Measurements from ENCODE around the gene TF. TPM values are rescaled to one million over a fixed set of nuclear protein-coding genes. Genes with fewer than 3 reads are reported as not detected.

The TF gene
- total RNA-seq, 3 donors from 2014 or later = 3.7 to 8.2 (median 7.9) TPM

DNA sequence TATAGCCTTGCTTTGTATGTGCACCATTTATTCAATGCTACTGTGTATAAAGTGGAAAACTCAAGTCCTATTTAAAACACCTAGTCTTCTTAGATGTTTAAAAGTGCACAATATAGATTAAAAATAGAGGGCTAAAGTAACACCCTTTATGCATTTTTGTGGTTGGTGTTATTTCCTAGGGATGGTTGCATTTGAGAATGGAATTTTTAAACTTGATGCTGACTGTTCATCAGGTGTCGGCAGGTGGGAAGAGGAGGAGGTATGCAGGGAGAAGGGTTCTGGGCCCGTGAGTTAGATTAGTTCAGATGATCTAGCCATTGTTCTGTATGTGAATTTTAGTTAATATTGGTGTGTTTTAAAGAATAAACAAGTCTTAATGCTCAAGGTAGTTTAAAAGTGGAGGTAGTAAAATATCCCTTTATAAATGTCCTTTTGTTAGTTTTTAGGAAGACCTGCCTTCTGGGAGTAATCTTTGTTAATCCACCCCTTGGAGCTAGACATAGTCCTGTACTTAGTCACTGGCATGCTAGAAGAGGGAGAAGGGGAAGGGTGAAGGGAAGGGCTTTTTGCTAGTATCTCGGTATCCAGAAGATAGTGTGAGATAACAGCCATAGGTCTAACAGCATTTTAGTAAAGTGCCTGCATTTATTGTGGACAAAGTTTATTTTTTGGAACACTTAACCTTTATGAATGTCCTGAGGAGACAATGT lies 51.4 kb downstream of the TF start:
- Mint-ChIP-seq H3K4me3 (no peak overlapping the region), H3K9me3 (peaks cover 6% of the 10 kb centered on the region), H3K4me1 (ENCODE audit: low read depth) (no peaks in the 10 kb centered on the region), H3K27me3 (ENCODE audit: low read depth) (peaks cover 18% of the 10 kb centered on the region), H3K36me3 (ENCODE audit: insufficient read depth) (peaks cover 1% of the 10 kb centered on the region)
- ATAC-seq (no peak), DNase-seq (no peak)

DNA sequence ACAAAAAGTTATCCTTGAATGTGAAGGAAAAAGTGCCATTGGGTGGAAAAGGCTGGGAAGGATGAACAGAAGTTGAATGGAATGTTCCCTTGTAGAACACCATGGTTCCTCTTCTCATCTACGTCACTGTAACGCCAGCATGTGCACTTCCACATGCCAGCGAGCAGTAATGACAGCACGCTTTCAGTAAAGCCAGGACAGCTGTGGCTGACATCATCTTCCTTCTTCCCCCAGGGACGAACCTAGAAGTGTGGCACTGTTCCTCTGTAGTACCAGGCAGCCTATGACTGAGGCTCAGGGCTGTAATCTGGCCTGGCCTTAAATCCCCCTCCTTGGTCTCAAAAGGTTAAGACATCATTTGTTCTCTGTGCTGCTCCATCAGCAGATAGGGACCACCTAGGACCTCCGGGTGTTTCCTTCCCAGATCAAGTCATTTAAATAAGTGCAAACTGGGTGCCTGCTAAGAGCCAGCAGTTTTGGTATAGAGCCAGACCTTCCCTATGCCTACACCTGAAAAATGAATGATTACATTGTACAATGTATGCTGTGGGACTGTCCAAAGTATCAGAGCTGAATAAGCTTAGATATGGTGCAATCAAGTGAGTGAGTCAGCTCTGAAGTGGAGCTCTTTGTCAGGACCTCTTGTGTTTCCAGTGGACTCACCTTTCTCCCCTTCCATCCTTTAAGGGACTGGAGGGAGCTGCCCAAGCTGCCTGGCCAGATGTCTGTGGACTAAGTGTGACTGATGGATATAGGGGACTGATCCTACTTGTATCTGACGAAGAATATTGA lies 53.8 kb downstream of the TF start:
- Mint-ChIP-seq H3K27me3 (ENCODE audit: low read depth) (peaks cover 18% of the 10 kb centered on the region), H3K4me3 (no peak overlapping the region), H3K4me1 (ENCODE audit: low read depth) (peaks cover 2% of the 10 kb centered on the region), H3K9me3 (no peaks in the 10 kb centered on the region), H3K36me3 (ENCODE audit: insufficient read depth) (peaks cover 1% of the 10 kb centered on the region)
- DNase-seq = no peak
- ATAC-seq = no peak

DNA sequence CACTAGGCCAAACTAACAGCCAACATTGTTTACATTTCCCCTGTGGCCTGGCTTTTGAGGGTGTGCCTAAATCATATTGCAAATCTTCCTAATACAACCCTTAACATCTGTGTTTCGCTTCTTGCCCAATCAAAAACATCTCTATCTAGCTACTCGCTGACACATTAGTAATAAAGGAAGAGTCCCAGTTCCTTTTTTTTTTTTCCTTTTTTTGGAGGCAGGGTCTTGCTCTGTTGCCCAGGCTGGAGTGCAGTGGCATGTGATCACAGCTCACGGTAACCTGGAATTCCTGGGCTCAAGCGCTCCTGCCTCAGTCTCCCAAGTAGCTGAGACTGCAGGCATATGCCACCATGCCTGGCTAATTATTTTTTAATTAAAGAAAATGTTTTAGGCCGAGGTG lies 57.3 kb downstream of the TF start:
- H3K27me3 Mint-ChIP-seq (ENCODE audit: low read depth) = peaks cover 8% of the 10 kb centered on the region
- peaks cover 27% of the 10 kb centered on the region for H3K4me1 Mint-ChIP-seq (ENCODE audit: low read depth)
- no peaks in the 10 kb centered on the region for H3K9me3 Mint-ChIP-seq
- ATAC-seq (no peak), DNase-seq (no peak)
- H3K36me3 Mint-ChIP-seq (ENCODE audit: insufficient read depth) = peaks cover 15% of the 10 kb centered on the region
- H3K4me3 Mint-ChIP-seq = no peak overlapping the region

DNA sequence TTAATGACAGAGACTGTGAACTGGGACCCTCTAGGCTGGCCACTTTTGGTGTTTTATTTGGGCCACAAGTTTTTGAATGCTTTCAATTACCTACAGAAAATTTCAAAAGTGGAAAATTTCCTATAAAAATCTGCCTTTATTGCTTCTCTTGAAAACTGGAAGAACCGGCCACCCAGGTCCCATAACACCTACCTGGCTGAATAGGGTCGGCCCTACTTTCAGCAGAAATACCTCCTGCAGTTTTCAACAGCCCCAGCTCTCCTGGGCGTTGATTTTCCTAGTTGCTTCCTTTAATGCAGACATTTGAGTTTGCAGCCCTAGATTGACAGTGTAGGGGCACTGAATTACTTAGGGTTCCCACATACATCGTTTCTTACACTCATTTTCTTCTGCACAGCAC lies 58.7 kb downstream of the TF start:
- H3K36me3 Mint-ChIP-seq (ENCODE audit: insufficient read depth) = peaks cover 21% of the 10 kb centered on the region

DNA sequence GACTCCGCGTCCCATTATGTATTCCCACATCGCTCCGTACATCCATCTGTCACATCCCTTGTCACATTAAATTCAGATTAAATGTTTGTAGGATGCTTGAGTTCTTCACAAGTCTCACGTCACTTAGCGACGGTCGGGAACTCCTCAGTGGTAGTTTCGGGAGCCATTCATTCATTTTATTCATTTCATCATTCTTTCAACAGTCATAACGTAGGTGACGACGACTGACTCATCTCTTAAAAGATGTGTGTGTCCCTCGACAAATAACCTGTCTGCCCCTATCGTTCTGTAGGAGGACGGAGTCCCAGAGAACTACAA lies 59.1 kb downstream of the TF start:
- no peak for DNase-seq
- peak overlapping the region; percentile 98 for H3K4me3 Mint-ChIP-seq
- H3K9me3 Mint-ChIP-seq = no peaks in the 10 kb centered on the region
- H3K27me3 Mint-ChIP-seq (ENCODE audit: low read depth) = peaks cover 6% of the 10 kb centered on the region
- no peak for ATAC-seq
- peaks cover 31% of the 10 kb centered on the region for H3K4me1 Mint-ChIP-seq (ENCODE audit: low read depth)
- peaks cover 24% of the 10 kb centered on the region for H3K36me3 Mint-ChIP-seq (ENCODE audit: insufficient read depth)

More for the DNA sequence above, 58.7 kb downstream of the TF start:
- DNase-seq = no peak
- peaks cover 8% of the 10 kb centered on the region for H3K27me3 Mint-ChIP-seq (ENCODE audit: low read depth)
- no peaks in the 10 kb centered on the region for H3K9me3 Mint-ChIP-seq
- ATAC-seq = no peak
- peaks cover 28% of the 10 kb centered on the region for H3K4me1 Mint-ChIP-seq (ENCODE audit: low read depth)
- H3K4me3 Mint-ChIP-seq = peak overlapping the region; percentile 98

DNA sequence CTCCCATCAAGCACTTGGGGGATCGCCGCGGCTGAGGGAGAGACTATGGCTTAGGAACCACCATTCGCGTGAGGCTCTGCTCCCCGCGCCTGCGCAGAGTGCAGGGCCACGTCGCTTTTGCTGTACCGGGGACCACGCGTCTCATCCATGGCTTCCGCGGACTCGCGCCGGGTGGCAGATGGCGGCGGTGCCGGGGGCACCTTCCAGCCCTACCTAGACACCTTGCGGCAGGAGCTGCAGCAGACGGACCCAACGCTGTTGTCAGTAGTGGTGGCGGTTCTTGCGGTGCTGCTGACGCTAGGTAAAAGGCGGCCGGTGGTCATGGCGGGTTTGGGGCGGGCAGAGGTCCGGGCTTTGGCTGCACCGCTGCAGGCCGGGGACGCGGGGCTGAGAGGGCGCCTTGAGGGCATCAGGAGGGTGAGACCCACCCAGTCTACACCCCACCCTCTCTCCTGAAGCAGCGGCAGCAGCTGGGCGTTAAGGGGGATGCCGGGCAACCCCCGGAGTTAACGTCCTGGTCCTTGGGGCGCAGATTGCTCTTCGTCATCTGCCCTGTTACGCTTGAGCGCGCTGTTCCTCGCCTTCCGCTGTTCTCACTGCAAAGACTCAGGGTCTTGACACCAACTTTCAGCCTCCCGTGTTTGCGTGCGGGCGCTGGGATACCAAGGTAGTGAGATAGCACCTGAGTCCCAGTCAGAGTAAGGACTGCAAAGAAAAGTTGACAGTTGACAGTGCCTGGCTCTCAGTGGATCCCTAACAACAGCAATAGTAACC lies 59.7 kb downstream of the TF start, which contains the start of gene SRPRB:
Gene SRPRB, plus strand, starts transcription at position 114 of the 774 bp plus-strand sequence. Its CDS starts 34 bp downstream, at position 148.
- Mint-ChIP-seq H3K4me1 (ENCODE audit: low read depth) (peaks cover 31% of the 10 kb centered on the region), H3K4me3 (peak within 1 kb of the TSS; percentile 98), H3K9me3 (no peaks in the 10 kb centered on the region), H3K36me3 (ENCODE audit: insufficient read depth) (peaks cover 27% of the 10 kb centered on the region), H3K27me3 (ENCODE audit: low read depth) (peaks cover 2% of the 10 kb centered on the region)
- ATAC-seq (peak; percentile 97), DNase-seq (peak; percentile 95)

DNA sequence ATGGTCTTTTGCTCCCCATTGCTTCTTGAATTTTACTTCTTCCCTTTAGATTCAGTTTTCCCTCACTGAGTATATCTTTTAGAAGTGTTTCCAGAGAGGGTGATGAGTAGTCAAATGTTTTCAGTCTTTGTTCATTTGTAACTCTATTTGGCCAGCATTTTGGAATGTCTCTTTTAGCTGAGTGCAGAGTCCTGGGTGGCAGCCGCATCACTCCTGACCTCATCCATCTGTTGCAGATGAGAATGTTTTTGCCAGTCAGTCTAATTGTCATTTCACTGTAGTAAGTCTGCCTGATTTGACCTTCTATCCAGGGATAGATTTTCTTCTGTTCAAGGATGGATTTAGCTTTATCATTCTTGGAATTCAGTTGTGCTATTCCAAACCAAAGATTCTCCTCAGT lies 66.7 kb downstream of the TF start:
- H3K36me3 Mint-ChIP-seq (ENCODE audit: insufficient read depth) = peaks cover 51% of the 10 kb centered on the region

DNA sequence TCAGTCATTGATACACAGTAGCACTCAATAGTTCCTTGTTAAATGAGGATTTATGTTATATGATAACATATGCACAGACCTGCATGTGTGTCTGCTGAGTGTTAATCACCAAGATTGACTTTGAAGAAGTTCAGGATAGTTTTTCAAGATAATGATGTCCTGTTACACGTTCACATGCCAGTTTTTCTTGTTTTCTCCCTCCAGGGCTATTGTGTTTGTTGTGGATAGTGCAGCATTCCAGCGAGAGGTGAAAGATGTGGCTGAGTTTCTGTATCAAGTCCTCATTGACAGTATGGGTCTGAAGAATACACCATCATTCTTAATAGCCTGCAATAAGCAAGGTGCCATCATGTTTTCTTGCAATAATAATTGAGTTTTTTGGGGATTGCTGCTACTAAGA lies 69.2 kb downstream of the TF start:
- DNase-seq = no peak
- peaks cover 43% of the 10 kb centered on the region for H3K36me3 Mint-ChIP-seq (ENCODE audit: insufficient read depth)
- ATAC-seq = no peak
- H3K27me3 Mint-ChIP-seq (ENCODE audit: low read depth) = no peaks in the 10 kb centered on the region
- no peak overlapping the region for H3K4me3 Mint-ChIP-seq
- H3K4me1 Mint-ChIP-seq (ENCODE audit: low read depth) = peaks cover 12% of the 10 kb centered on the region
- no peaks in the 10 kb centered on the region for H3K9me3 Mint-ChIP-seq

More for the DNA sequence above, 66.7 kb downstream of the TF start:
- Mint-ChIP-seq H3K9me3 (no peaks in the 10 kb centered on the region), H3K4me3 (no peak overlapping the region), H3K4me1 (ENCODE audit: low read depth) (peaks cover 23% of the 10 kb centered on the region), H3K27me3 (ENCODE audit: low read depth) (no peaks in the 10 kb centered on the region)
- DNase-seq (no peak), ATAC-seq (no peak)

DNA sequence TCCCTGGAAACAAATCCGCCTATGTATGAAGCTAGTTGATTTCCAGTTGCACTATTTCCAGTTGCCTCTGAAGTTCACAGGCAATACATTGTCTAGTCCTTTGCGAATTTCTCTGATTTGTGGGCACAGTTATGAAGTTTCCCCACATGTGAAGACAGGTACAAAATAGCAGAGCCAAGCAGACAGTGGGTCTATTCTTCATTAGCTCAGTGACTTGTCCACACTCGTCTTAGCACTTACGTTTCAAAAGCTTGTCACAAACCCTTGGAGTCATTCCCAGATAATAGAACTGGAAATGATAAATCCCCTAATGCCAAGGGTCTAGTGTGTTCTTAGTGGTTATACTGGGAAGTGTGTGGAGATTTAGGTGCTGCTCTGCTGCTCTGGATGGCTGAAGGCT lies 73.9 kb downstream of the TF start:
- no peak for ATAC-seq
- Mint-ChIP-seq H3K27me3 (ENCODE audit: low read depth) (no peaks in the 10 kb centered on the region), H3K9me3 (no peaks in the 10 kb centered on the region), H3K36me3 (ENCODE audit: insufficient read depth) (peaks cover 52% of the 10 kb centered on the region), H3K4me3 (no peak overlapping the region), H3K4me1 (ENCODE audit: low read depth) (peaks cover under 1% of the 10 kb centered on the region)
- no peak for DNase-seq

DNA sequence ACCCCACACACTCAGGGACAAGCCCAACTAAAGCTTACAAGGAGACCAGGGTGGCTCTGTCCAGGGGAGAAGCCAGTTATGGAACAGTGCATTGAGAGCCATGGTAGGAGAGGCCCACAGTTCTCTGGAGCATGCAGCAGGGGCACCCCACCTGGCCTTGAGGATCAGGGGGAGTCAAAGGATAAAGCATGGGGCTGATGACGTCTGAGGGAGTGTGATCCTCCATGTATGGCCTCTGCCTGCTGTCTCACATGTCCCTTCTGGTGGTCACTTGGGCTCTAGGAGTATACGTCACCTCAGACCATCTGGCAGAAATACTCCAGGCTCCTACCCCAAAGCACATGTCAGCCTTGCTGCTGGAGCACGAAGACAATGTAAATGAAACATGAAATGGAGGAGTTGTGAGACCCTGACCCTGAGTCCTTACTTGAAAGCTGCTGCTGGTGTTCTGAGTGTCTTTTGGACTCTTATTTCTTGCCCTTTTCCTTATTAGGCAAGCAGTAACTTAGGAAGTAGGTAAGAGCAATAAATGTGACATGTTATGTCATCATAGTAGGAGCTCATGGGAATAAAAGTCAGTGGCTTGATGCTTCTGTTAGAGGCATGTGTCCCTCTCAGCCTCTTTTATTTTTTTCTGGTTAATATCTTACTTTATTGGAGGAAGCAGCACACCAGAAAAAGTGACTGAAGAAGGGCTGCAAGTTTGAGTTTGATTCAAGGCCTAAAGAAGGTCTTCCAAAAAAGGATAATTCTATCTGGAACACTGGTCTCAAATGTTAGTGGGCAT lies 74.9 kb downstream of the TF start:
- no peak overlapping the region for H3K4me3 Mint-ChIP-seq
- H3K4me1 Mint-ChIP-seq (ENCODE audit: low read depth) = no peaks in the 10 kb centered on the region
- no peaks in the 10 kb centered on the region for H3K9me3 Mint-ChIP-seq
- DNase-seq (no peak), ATAC-seq (no peak)
- H3K27me3 Mint-ChIP-seq (ENCODE audit: low read depth) = no peaks in the 10 kb centered on the region
- H3K36me3 Mint-ChIP-seq (ENCODE audit: insufficient read depth) = peaks cover 54% of the 10 kb centered on the region

DNA sequence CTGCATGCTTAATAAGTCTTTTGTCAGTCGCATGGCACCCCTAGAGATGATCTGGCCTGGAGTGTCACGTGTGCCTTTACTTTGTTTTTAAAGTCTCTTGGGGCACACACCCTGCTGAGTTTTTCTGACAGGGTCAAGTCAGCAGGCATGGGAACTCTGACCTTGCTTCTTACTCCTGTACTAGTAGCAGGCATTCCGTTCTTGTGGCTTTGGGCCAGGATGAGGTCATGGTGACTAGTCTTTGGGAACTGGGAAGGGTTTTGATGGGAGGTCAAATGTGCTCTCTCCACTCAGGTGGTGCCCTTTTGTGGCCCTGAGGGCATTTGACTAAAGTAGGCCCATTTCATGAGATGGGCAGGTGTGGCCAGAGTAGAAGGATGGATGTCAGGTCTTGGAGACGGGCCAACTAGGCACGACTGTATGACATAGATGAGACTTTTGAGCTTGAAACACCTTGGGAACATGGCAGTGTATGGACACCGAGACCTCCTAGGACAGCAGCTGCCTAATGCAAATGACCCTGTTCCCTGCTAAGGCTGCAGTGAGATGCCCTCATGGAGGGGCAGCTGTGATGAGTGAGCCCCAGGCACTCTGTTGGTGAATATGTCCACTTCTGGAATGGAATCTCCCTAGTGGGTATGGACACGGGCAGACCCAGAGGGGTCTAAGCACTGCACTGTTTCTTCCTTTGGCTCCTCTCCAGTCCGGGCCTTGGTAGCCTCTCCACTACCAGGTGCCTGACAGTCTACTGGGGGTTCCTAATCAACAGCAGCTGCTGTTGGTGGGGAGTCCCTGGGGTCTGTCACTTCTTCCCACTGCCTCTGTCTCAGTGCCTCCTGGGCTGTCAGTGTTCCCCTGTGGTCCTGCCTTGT lies 75.8 kb downstream of the TF start:
- ATAC-seq = no peak
- no peaks in the 10 kb centered on the region for H3K4me1 Mint-ChIP-seq (ENCODE audit: low read depth)
- H3K9me3 Mint-ChIP-seq = no peaks in the 10 kb centered on the region
- no peaks in the 10 kb centered on the region for H3K27me3 Mint-ChIP-seq (ENCODE audit: low read depth)
- no peak overlapping the region for H3K4me3 Mint-ChIP-seq
- peaks cover 58% of the 10 kb centered on the region for H3K36me3 Mint-ChIP-seq (ENCODE audit: insufficient read depth)
- no peak for DNase-seq

DNA sequence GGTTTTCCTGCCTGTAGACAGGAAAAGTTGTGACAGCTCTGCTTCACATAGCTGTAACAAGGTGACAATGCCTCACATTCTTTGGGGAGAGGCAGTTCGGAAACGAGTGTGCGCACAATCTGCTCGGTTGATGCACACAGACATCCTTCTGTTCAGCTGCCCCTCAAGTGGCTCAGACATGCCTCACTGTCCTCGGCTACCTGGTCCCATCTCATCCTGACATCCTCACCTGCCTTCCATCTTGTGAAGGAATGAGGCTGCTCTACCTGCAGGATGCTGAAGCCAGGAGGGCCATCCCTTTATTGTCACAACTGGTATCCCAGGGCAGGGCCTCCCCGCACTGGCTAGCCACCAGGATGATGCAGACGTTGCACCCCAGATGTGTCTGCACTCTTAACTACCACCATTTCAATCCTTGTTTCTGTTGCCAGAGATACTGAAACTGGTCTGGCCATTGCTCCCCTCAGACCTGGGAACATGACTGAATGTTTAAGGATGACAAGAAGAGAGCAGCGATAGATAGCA lies 78.8 kb downstream of the TF start:
- Mint-ChIP-seq H3K9me3 (no peaks in the 10 kb centered on the region), H3K4me1 (ENCODE audit: low read depth) (no peaks in the 10 kb centered on the region), H3K27me3 (ENCODE audit: low read depth) (no peaks in the 10 kb centered on the region), H3K4me3 (no peak overlapping the region), H3K36me3 (ENCODE audit: insufficient read depth) (peaks cover 51% of the 10 kb centered on the region)
- no peak for ATAC-seq
- DNase-seq = no peak

Measured in activated T-cell treated with anti-CD3 and anti-CD28 coated beads, Interleukin-2, amount 50 U/mL, for 4 hours (primary cell).